ENCODE measurements around the gene NINJ2.
"Not testable (repeated sequence)": the region's sequence is repeated elsewhere in the genome, so short reads cannot be mapped to it uniquely, and the experiment has no call there.

The NINJ2 gene

DNA sequence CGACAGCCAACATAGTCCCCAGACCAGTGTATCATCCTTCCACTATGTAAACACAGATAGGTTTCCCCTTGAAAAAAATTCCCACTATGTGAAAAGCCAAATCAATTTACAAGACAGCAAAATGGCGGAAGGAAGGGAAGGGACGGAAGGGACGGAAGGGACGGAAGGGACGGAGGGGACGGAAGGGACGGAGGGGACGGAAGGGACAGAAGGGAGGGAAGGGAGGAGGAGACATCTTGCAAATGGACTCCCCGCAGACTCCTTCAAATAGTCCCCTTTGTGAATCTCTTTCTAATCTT lies 75.3 kb downstream of the NINJ2 start:
- in situ Hi-C loops (cut with MboI; ENCODE audit: low sequenced_read_pairs) = no loop called here

DNA sequence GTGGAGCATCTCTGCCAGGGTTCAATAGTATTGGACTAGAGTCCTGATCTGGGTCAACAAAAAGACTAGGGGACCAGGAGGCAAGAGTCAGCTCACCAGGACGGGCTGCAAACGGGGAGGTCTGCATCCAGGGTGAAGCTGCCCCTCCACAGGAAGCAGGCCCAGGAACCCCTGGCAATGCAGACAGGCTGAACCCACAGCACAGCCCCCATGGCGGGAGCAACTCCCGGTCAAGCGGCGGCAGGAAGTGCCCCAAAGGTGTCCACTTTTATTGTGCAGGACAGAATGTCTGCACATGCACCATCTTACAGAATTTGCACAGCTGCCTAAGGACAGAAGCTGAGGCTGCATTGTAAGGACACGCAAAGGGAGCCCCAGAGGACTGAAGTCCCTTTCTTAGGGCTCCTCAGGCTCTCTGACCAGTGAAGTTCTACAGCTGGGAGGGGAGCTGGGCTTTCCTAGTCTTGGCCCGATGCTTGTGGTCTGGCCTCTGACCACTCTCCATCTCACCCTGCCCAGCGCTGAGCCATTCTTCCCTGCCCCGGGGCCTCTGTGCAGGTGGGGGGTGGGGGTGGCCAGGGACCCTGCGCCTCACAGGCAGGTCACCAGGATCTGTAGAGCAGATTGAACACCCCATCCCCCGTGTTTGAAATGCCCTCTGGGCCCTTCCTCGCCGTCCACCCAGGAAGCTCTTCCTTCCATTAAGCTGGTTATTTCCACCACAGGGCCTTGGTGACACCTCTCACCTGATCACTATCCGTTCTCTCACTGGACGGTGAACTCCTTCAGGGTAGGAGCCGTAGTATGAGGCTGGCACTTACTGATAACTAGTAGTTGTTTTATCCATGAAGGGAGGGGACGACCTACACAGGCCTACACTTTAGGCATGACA lies 75.9 kb downstream of the NINJ2 start:
- in situ Hi-C loops (cut with MboI; ENCODE audit: low sequenced_read_pairs) = no loop called here

DNA sequence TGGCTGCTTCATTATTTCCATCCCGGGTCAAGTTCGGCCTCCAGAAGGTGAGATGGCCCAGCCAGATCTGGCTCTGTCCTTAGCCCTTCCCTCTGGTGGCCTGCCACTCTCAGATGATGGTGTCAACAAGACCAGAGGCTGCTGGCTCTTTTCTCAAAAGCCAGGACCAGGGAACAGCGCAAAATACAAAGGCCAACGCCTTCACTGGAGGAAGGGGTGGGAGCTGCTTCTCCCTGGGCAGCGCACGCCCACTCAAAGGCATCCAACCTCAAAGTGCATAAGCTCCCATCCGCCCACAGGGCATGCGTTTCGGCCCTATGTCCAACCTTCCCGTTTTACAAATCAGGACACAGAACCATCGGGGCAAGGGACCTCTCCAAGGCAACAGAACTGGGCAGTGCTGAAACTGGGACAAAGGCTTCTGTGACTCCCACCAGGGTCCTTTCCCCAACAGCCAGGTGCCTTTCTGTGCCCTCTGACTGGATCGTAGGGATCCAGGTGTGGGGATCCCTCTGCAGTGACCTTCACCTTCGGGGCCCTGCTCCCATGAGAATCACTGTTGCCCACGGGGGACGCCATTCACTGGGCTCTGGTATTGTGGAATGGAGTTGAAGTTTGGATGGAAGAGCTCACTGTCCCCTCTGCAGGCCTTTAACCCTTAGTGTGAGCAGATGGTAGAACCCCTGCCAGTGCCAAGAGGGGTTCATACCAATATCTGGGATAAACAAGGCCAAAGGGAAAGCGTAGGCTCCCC lies 76.8 kb downstream of the NINJ2 start:
- in situ Hi-C loops (cut with MboI; ENCODE audit: low sequenced_read_pairs) = no loop called here

DNA sequence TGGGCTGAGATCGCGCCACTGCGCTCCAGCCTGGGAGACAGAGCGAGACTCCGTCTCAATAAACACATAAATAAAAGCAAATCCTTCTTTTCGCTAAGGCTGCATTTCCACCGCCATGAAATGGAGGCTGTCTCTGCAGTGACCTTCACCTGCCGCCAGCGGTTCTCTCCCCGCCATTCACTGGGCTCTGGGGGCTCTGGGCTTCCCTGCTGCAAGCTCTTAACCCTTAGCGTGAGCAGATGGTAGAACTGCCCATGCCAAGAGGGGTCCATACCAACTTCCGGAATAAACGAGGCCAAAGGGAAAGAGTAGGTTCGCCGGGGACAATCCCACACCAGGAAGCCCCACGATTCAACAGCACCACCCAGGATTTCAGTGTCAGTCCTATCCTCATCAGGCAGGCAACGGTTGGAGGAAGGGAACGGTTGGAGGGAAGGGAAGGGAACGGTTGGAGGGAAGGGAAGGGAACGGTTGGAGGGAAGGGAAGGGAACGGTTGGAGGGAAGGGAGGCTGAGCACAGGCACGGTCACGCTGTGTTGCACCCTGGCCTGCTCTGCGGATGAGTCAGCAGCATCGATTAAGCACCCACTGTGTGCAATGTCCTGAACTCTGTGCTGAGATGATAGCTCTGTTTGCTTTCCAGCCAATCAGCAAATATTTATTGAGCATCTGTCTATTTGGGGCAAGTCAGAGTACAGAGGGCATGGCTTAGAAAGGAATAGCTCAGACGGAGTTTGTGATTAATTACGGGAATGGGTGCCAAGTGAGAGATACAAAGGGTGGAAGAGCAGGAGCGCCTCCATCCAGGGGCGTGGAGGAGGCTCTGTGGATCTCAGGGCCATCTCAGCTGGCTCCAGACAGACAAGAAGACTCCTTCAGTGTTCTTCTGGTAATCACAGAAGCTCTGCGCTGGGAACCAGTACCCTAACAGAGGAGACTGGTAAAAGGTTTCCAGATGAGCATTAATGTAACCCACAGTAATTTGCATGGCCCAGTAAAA lies 77.9 kb downstream of the NINJ2 start:
- in situ Hi-C loops (cut with MboI; ENCODE audit: low sequenced_read_pairs) = no loop called here

DNA sequence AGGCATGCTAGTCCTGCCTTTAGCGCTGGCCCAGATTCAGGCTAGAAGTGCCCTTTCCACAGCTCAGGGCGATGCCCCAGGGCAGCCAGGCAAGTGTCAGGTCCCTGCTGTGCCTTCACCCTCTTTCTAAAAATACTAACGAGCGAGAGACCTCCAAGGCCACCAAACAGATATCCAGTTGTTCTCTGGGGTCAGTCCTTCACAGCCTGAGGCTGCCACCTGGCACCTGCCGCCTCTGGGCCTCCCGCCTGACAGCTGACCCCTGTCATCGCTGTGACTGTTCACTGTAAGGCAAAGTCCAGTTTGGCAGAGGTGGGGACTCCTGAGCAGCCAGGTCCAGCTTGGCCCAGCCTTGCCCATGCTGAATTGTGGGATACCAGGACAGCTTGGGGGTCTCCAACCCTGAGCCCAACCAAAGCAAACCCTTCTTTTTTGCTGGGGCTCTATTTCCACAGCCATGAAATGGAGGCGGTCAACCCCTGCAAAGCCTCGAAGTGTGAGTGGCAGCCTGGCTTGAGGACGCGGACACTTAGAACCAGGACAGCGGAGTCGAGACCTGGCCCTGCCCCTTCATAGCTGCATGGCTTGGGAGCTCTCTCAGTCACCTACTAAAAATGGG lies 79.9 kb downstream of the NINJ2 start:
- in situ Hi-C loops (cut with MboI; ENCODE audit: low sequenced_read_pairs) = no loop called here

DNA sequence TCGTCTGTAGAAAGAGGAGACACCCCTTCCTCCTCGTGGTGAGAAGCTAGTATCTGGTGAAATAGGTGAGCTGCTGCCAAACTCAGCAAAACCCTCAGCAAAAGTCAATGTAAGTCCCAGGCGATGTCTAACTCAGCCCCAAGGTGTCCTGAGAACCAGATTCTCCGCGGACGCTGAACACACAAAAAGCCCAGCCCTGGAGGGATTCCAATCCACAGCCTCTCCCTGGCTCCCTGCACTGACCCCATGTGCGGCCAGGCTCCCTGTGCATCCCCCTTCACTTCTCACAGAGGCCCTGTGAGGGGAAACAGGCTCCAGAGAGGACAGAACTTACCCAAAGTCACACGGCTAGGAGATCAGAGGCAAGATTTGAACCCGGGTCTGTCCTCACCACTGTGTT lies 81.5 kb downstream of the NINJ2 start:
- in situ Hi-C loops (cut with MboI; ENCODE audit: low sequenced_read_pairs) = no loop called here

DNA sequence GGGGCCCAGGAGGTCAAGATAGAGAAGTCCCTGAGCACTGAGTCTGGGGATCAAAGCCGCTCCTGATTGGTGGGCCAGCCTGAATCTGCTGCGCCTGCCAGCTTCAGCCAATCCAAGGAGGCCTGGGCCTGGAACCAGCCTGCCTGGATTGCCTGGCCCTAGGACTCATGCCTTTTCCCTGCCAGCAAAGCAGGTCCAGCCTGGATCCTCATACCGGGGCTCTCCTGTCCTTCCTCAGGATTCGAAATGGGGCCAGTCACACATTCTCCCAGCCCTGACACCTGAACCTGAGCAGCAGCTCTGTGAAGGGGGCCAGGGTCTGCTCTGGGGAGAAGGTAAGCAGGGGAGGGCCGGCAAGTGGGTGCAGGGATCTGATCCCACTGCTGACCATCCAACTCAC lies 81.9 kb downstream of the NINJ2 start:
- in situ Hi-C loops (cut with MboI; ENCODE audit: low sequenced_read_pairs) = no loop called here

DNA sequence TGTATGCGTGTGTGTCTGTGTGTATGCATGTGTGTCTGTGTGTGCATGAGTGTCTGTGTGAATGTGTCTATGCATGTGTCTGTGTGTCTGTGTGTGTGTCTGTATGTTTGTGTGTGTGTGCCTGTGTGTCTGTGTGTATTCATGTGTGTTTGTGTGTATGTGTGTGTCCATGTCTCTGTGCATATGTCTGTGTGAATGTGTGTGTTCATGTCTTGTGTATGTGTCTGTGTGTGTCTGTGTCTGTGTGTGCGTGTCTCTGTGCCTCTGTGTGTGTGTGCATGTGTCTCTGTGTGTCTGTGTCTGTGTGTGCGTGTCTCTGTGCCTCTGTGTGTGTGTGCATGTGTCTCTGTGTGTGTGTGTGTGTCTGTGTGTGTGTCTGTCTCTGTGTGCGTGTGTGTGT lies 82.4 kb downstream of the NINJ2 start:
- in situ Hi-C loops (cut with MboI; ENCODE audit: low sequenced_read_pairs) = no loop called here

DNA sequence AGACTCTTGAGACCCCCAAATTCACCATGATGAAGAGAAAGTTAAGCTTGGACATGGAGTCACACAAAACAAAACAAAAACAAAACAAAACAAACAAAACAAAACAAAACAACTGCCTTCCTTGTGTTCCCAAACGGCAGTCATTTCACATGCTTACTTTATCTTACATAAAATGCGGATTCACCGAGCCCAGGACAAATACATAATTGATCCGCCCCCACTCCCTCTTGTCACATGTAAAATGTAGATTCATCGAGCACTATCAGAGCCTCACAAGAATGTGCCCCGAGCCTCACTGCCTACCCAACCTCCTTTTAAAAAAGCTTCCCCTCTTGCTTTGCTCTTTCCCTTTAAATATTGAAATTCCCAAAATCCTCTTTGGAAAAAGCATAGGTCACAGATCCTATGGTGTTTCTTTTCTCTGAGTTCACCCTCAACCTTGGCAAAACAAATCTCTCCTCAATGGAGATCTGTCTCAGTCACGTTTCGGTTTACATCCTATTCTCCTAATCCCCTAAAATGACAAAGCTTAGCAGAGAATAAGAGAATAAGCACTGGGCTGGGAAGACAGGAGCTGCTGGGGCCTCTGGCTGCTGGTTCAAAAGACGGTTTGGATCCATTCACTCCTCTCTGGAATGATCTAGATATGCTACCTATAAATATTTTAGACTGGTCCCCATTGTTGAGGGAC lies 83.7 kb downstream of the NINJ2 start:
- in situ Hi-C loops (cut with MboI; ENCODE audit: low sequenced_read_pairs) = no loop called here

DNA sequence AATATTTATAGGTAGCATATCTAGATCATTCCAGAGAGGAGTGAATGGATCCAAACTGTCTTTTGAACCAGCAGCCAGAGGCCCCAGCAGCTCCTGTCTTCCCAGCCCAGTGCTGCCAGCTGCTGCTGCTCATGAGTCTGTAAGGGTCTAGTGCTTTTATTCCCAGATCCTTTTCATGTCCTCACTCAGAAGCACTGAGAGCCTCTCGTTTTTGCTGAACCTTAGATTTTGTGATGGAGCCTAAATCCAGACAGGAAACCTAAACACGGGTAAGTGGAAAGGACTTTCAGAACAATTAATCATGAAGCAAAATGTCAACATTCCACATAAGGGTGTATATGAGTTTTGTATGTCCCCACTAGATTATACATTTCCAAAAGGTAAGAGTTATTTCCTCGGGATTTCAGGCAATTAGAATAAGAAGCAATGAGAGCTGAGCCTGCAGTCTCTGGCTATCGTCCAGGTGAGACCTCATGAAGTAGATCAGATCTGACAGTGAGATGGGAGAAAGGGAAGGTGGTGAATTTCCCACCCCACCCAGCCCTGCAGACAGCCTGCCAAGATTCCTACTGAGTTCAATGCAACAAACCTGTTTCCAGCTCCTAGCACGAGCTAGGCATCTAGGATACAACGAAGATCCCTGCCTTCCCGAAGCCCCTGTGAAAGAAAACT lies 84.4 kb downstream of the NINJ2 start:
- in situ Hi-C loops (cut with MboI; ENCODE audit: low sequenced_read_pairs) = no loop called here

DNA sequence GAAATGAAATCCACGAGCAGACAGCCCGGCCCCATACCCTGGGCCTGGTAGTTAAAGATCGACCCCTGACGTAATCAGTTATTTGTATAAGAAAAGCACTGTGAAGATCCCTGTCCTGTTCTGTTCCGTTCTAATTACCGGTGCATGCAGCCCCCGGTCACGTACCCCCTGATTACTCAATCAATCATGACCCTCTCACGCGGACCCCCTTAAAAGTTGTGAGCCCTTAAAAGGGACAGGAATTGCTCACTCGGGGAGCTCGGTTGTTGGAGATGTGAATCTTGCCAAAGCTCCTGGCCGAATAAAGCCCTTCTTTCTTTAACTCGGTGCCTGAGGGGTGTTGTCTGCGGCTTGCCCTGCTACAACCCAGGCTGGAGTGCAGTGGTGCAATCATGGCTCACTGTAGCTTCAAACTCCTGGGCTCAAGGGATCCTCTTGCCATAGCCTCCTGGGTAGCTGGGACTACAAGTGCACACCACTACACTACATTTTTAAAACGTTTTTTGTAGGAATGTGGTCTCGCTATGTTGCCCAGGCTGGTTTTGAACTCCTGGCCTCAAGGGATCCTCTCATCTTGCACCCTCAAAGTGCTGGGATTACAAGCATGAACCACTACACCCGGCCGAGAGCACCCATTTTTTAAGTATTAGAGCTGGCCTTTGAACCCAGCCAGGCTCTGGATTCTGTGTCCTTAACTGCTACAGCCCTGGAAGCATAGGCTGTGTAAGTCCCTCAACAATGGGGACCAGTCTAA lies 85.1 kb downstream of the NINJ2 start:
- in situ Hi-C loops (cut with MboI; ENCODE audit: low sequenced_read_pairs) = not testable (repeated sequence)

DNA sequence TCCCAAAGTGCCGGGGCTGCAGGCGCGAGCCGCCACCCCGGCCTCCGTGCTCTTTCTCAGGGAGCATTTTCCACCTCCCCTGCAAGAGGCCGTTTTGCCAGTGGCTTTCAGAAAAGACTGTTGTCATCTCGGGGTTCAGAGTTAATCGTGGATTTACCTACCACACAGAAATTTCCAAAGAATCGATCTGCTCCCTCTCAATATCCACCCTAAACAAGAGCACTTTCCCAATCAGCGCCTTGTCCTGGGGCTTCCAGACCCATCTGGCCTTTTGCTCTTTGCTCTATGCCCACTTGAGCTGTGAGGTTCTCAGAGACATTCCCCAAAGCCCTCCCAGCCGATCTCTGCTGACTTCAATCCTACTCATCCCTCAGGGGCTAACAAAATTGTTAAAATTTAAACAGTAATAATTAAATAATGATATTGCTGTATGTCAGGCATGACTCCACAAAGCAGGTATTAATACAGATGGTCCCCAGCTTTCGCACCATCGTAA lies 86.6 kb downstream of the NINJ2 start:
- in situ Hi-C loops (cut with MboI; ENCODE audit: low sequenced_read_pairs) = no loop called here

DNA sequence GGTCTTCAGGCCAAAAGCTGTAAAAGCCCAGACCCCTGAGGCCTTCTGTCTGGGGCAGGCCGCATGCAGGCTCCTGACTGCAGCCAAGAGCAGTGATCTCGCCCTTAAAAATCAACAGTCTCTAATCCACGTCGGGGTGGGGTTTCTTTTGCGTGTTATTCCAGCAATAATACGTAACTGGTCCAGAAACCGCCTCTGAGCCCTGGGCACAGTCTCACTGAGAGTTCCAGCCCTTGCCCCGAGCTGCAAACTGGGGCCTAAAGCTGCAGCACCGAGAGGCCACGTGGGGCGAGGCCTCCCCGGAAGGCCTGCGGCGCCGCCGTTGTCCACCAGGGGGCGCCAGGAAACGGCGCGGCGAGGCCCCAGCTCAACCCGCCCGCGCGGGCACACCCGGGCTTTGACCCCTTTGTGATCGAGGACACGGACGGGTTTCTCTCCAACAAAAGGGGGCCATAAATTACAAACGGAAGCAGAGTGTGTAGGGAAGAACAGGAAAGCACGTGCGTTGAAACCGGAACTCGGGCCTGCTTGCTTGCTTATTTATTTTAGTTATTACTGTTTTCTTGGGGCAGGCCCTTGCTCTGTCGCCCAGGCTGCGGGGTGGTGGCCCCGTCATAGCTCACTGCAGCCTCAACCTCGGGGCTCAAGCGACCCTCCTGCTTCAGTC lies 87.2 kb downstream of the NINJ2 start:
- in situ Hi-C loops (cut with MboI; ENCODE audit: low sequenced_read_pairs) = no loop called here

DNA sequence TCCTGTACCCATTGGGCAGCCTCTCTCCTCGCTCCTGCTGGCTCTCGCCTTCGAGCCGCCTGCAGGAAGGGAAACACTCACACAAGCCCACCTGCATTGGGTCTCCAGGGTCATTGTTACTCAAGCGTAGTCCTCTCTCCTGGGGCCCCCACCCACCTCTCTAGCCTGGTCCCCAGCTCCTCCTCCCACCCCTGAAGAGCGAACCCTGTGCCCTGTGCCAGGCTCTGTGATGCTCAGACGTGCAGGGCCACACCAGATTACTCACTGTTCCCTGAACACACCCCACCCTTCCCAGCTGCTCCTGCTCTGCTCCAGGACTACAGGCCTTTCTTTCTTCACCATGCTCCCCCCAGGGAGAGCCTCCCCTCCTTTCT lies 88.1 kb downstream of the NINJ2 start:
- in situ Hi-C loops (cut with MboI; ENCODE audit: low sequenced_read_pairs) = no loop called here

DNA sequence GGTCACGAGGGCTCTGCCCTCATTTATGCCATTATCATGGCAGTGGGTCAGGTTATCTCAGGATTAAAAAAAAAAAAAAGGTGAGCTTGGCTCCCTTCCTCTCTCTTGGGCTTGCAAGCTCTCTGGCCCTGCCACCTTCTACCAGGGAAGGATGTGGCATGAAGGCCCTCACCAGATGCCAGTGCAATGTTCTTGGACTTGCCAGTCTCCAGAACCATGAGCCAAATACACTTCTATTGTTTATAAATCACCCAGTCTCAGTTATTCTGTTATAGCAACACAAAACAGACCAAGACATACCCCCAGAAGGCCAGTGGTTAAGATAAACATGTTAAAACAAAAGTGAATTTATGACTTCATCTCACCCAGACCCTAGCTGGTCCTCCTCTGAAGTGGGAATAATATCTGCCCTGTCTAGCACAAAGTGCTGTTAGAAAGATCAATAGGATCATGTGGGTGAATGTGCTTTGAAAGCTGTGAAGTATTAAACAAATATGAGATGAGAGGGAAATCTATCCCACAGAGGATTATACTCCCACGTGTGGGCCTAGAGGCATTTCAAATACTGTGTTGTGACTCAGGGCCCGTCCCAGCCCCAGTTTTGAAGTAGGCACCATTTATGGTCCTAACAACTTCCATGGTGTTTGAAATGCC lies 88.6 kb downstream of the NINJ2 start:
- in situ Hi-C loops (cut with MboI; ENCODE audit: low sequenced_read_pairs) = no loop called here

DNA sequence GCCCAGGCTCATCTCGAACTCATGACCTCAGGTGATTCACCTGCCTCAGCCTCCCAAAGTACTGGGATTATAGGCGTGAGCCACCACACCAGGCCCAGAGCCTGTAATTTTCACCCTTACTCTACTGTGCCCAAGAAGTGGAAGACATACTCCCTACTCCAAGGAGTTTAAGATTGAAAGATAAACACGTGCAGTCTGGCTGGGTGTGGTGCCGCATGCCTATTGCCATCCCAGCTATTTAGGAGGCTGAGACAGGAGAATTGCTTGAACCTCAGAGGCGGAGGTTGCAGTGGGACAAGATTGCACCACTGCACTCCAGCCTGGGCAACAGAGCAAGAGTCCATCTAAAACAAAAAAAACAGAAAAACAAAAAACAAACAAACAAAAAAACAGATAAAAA lies 90.0 kb downstream of the NINJ2 start:
- in situ Hi-C loops (cut with MboI; ENCODE audit: low sequenced_read_pairs) = no loop called here

DNA sequence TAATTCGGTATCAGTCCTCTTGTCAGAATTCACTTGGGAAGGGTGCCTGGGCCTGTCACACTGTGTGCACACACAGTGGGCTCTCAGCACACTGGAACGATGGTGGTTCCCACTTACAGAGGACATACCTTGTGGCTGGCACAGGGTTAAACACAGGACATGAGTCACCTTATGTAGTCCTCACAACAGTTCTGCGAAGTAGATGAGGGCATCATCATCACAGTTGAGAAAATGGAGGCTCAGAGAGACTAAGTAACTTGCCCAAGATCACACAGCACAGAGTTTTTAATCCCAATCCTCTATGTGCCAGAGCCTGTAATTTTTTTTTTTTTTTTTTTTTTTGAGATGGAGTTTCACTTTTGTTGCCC lies 90.7 kb downstream of the NINJ2 start:
- in situ Hi-C loops (cut with MboI; ENCODE audit: low sequenced_read_pairs) = no loop called here
